NCI-H2081 (cell line): ENCODE measurements around the gene DONSON.
A peak's percentile ranks its signal among the peaks of the same experiment; 100 is the strongest.

Source experiments
- DNase-seq, 2 experiments: peaks; one replicate each; lab custom pipeline; 2025; lab: John Stamatoyannopoulos, UW

Gene DONSON

GRCh38 chr21:33561373-33561772 is 27.1 kb downstream of the DONSON start:
- DNase-seq = no peak

- DNase-seq = no peak
Measured at GRCh38 chr21:33560965-33561364, 27.5 kb downstream of the DONSON start.

GRCh38 chr21:33559813-33560212 is 28.7 kb downstream of the DONSON start:
- DNase-seq = no peak

- DNase-seq = no peak
Measured at GRCh38 chr21:33558777-33559421, 29.6 kb downstream of the DONSON start.

GRCh38 chr21:33557447-33557846 is 31.0 kb downstream of the DONSON start:
- DNase-seq = no peak

- DNase-seq = no peak
Measured at GRCh38 chr21:33554982-33555344, 33.5 kb downstream of the DONSON start.

GRCh38 chr21:33554236-33554981 is 34.1 kb downstream of the DONSON start:
- no peak for DNase-seq

GRCh38 chr21:33552999-33553598 is 35.4 kb downstream of the DONSON start:
- no peak for DNase-seq

- DNase-seq = no peak
Measured at GRCh38 chr21:33552093-33552998, 36.1 kb downstream of the DONSON start.

- no peak for DNase-seq
Measured at GRCh38 chr21:33551664-33552063, 36.8 kb downstream of the DONSON start.

- no peak for DNase-seq
Measured at GRCh38 chr21:33550772-33551660, 37.5 kb downstream of the DONSON start.

GRCh38 chr21:33549848-33550771 is 38.4 kb downstream of the DONSON start:
- DNase-seq = no peak

GRCh38 chr21:33546086-33546485 is 42.4 kb downstream of the DONSON start:
- DNase-seq = no peak

- no peak for DNase-seq
Measured at GRCh38 chr21:33544451-33545195, 43.9 kb downstream of the DONSON start.

- no peak for DNase-seq
Measured at GRCh38 chr21:33543505-33544129, 44.9 kb downstream of the DONSON start.

- DNase-seq = peak; percentile 96 to 98
Measured at GRCh38 chr21:33542640-33543504, 45.6 kb downstream of the DONSON start, which contains the start of gene SON. Gene SON (plus strand): TSS chr21:33543038. CDS start chr21:33543093, 55 bp downstream.

GRCh38 chr21:33541756-33542639 is 46.5 kb downstream of the DONSON start, which contains the start of gene GART:
Gene GART (minus strand): TSS chr21:33542117. CDS start chr21:33539315, 2,802 bp downstream.
- peak; percentile 80 to 81 for DNase-seq
